Anterior cingulate cortex (tissue), 58 donors: ENCODE data around the gene DVL3.
A peak's percentile ranks its signal among the peaks of the same experiment; 100 is the strongest.

ENCODE experiments used
- DNase-seq, 58 donors: peaks; one replicate each; lab custom pipeline; 2025; lab: John Stamatoyannopoulos, UW

Gene DVL3

GRCh38 chr3:184175506-184175905 is 20.3 kb downstream of the DVL3 start:
- DNase-seq, result no peak

GRCh38 chr3:184175981-184176376 is 20.8 kb downstream of the DVL3 start:
- no peak for DNase-seq

- DNase-seq, result peak in 39 of 58 donors; percentile 3 to 65 (median 35)
These were observed 21.5 kb downstream of the DVL3 start for GRCh38 chr3:184176377-184177330.

GRCh38 chr3:184177331-184177731 is 22.2 kb downstream of the DVL3 start:
- DNase-seq, result no peak

GRCh38 chr3:184177767-184178306 is 22.7 kb downstream of the DVL3 start:
- no peak for DNase-seq

- no peak for DNase-seq
These were observed 23.5 kb downstream of the DVL3 start for GRCh38 chr3:184178521-184179138.

GRCh38 chr3:184180165-184180564 is 25.0 kb downstream of the DVL3 start:
- no peak for DNase-seq

- DNase-seq, result no peak
These were observed 26.4 kb downstream of the DVL3 start for GRCh38 chr3:184181596-184181995.

- DNase-seq, result no peak
These were observed 28.5 kb downstream of the DVL3 start for GRCh38 chr3:184183679-184184078.

GRCh38 chr3:184184546-184185230 is 29.5 kb downstream of the DVL3 start:
- DNase-seq, result no peak

- DNase-seq, result peak; percentile 88 to 100 (median 98)
These were observed 30.4 kb downstream of the DVL3 start for GRCh38 chr3:184185461-184186183.

GRCh38 chr3:184186184-184186901 is 31.2 kb downstream of the DVL3 start, which contains the start of gene ABCF3:
TSS of gene ABCF3 (plus strand) at chr3:184186199. CDS start at chr3:184186208, 9 bp downstream.
- DNase-seq, result peak in 7 of 58 donors; percentile 38 to 66 (median 59)

- DNase-seq, result no peak
These were observed 31.7 kb downstream of the DVL3 start for GRCh38 chr3:184186902-184187207.

- no peak for DNase-seq
These were observed 32.9 kb downstream of the DVL3 start for GRCh38 chr3:184188080-184188479.

GRCh38 chr3:184189421-184189820 is 34.2 kb downstream of the DVL3 start:
- DNase-seq, result no peak

- DNase-seq, result no peak
These were observed 37.7 kb downstream of the DVL3 start for GRCh38 chr3:184192889-184193288.

- no peak for DNase-seq
These were observed 38.9 kb downstream of the DVL3 start for GRCh38 chr3:184193991-184194539.

- DNase-seq, result no peak
These were observed 41.4 kb downstream of the DVL3 start for GRCh38 chr3:184196536-184196935.

GRCh38 chr3:184198509-184198908 is 43.3 kb downstream of the DVL3 start:
- DNase-seq, result no peak
